Neural progenitor cell (in vitro differentiated cells): ENCODE measurements around the gene RIPK4. TPM values are rescaled to one million over a fixed set of nuclear protein-coding genes. Genes with fewer than 3 reads are reported as not detected.
A peak's percentile ranks its signal among the peaks of the same experiment; 100 is the strongest.

Experiments
- DNase-seq: peaks from one replicate; pipeline ENCODE4 v3.0.0-alpha.2; 2016; ENCODE audit warnings: low spot score
- H2AFZ ChIP-seq: fragments of 200-600 bp; sonication (generic); replicated peaks from 2 replicates; pipeline ENCODE4 v1.6.1; 2016; ENCODE audit warnings: antibody characterized with exemption
- H3F3A ChIP-seq: fragments of 200-600 bp; sonication (generic); 2 replicates; pipeline ENCODE4 v1.6.1; 2016; ENCODE audit warnings: antibody characterized with exemption, low read depth
- H3K27ac ChIP-seq: fragments of 200-600 bp; sonication (generic); 2 replicates; pipeline ENCODE4 v1.5.1; 2016; ENCODE audit warnings: mild to moderate bottlenecking
- H3K27me3 ChIP-seq: fragments of 200-600 bp; sonication (generic); 2 replicates; pipeline ENCODE4 v1.6.1; 2016; ENCODE audit warnings: mild to moderate bottlenecking, moderate library complexity
- H3K36me3 ChIP-seq: fragments of 200-600 bp; sonication (generic); 2 replicates; pipeline ENCODE4 v1.5.1; 2016
- H3K4me1 ChIP-seq: fragments of 200-600 bp; sonication (generic); 2 replicates; pipeline ENCODE4 v1.6.1; 2016; ENCODE audit warnings: mixed run types
- H3K4me2 ChIP-seq: fragments of 200-600 bp; sonication (generic); 2 replicates; pipeline ENCODE4 v1.6.1; 2016
- H3K4me3 ChIP-seq: fragments of 200-600 bp; sonication (generic); 2 replicates; pipeline ENCODE4 v1.5.1; 2016
- H3K79me2 ChIP-seq: fragments of 200-600 bp; sonication (generic); 2 replicates; pipeline ENCODE4 v1.6.1; 2016; ENCODE audit warnings: low read depth
- H3K9ac ChIP-seq: fragments of 200-600 bp; sonication (generic); 2 replicates; pipeline ENCODE4 v1.6.1; 2016
- H3K9me3 ChIP-seq: fragments of 200-600 bp; sonication (generic); 2 replicates; pipeline ENCODE4 v1.5.1; 2016; ENCODE audit warnings: low read depth
- H4K20me1 ChIP-seq: fragments of 200-600 bp; sonication (generic); 2 replicates; pipeline ENCODE4 v1.6.1; 2016; ENCODE audit warnings: low read depth
- H3K27ac Mint-ChIP-seq: 3 replicates; pipeline ENCODE4 v1.8.0; 2021; ENCODE audit warnings: mixed read lengths
- H3K27me3 Mint-ChIP-seq: 2 replicates; pipeline ENCODE4 v1.8.0; 2022; ENCODE audit warnings: low read depth, mild to moderate bottlenecking, inconsistent platforms, moderate library complexity, mixed read lengths; ENCODE audit not compliant: insufficient read depth
- H3K36me3 Mint-ChIP-seq: 3 replicates; pipeline ENCODE4 v1.8.0; 2021; ENCODE audit warnings: mixed read lengths
- H3K4me1 Mint-ChIP-seq: 3 replicates; pipeline ENCODE4 v1.8.0; 2021; ENCODE audit warnings: mixed read lengths
- H3K4me3 Mint-ChIP-seq: 3 replicates; pipeline ENCODE4 v1.8.0; 2021; ENCODE audit warnings: mild to moderate bottlenecking, moderate library complexity, mixed read lengths
- H3K9me3 Mint-ChIP-seq: 3 replicates; pipeline ENCODE4 v1.8.0; 2020; ENCODE audit warnings: mixed read lengths
- EZH2 ChIP-seq: fragments of 200-600 bp; sonication (generic); IDR thresholded peaks from 2 replicates; pipeline ENCODE4 v1.6.1; 2017; ENCODE audit warnings: antibody characterized with exemption, mild to moderate bottlenecking, moderate library complexity
- EZH2phosphoT487 ChIP-seq: fragments of 200-600 bp; sonication (generic); IDR thresholded peaks from 2 replicates; pipeline ENCODE4 v1.6.1; 2017; ENCODE audit warnings: antibody characterized with exemption
- total RNA-seq: library from RNA; depleted of rRNA; stranded (reverse); fragments of >200 nt; gene quantifications from 2 replicates; pipeline ENCODE4 v1.2.3, GENCODE V29; 2015; ENCODE audit warnings: low replicate concordance
- TF ChIP-seq, protein P1 (sequence below): fragments of 200-600 bp; sonication (generic); IDR thresholded peaks from 2 replicates; pipeline ENCODE4 v1.5.1; 2017; ENCODE audit warnings: antibody characterized with exemption, mild to moderate bottlenecking

RIPK4 gene
- total RNA-seq, 1 donor from 2014 or later: 1.3 TPM

- H3K36me3 ChIP-seq: no peaks in the 10 kb centered on the region
- H3K27ac Mint-ChIP-seq: no peak overlapping the region
- H3K4me3 Mint-ChIP-seq: no peak overlapping the region
- no peak overlapping the region for H3K4me2 ChIP-seq
- H3K36me3 Mint-ChIP-seq: peaks cover 2% of the 10 kb centered on the region
- no peak overlapping the region for H3K9ac ChIP-seq
- no peaks in the 10 kb centered on the region for H3K9me3 ChIP-seq
- H4K20me1 ChIP-seq: peaks cover 31% of the 10 kb centered on the region
- peaks cover 82% of the 10 kb centered on the region for H3K27me3 ChIP-seq
- no peak overlapping the region for H3K27ac ChIP-seq
- peaks cover 2% of the 10 kb centered on the region for H3K9me3 Mint-ChIP-seq
- no peak overlapping the region for H2AFZ ChIP-seq
- H3K27me3 Mint-ChIP-seq: peaks cover 59% of the 10 kb centered on the region
- H3K4me3 ChIP-seq: no peak overlapping the region
- H3K4me1 Mint-ChIP-seq: peaks cover 44% of the 10 kb centered on the region
- no peak for DNase-seq
- H3K4me1 ChIP-seq: peaks cover 40% of the 10 kb centered on the region
- H3K79me2 ChIP-seq: no peaks in the 10 kb centered on the region
- H3F3A ChIP-seq: peaks cover 13% of the 10 kb centered on the region
- TF ChIP-seq EZH2phosphoT487: no peak
- TF ChIP-seq, protein P1, sequence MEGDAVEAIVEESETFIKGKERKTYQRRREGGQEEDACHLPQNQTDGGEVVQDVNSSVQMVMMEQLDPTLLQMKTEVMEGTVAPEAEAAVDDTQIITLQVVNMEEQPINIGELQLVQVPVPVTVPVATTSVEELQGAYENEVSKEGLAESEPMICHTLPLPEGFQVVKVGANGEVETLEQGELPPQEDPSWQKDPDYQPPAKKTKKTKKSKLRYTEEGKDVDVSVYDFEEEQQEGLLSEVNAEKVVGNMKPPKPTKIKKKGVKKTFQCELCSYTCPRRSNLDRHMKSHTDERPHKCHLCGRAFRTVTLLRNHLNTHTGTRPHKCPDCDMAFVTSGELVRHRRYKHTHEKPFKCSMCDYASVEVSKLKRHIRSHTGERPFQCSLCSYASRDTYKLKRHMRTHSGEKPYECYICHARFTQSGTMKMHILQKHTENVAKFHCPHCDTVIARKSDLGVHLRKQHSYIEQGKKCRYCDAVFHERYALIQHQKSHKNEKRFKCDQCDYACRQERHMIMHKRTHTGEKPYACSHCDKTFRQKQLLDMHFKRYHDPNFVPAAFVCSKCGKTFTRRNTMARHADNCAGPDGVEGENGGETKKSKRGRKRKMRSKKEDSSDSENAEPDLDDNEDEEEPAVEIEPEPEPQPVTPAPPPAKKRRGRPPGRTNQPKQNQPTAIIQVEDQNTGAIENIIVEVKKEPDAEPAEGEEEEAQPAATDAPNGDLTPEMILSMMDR: no peak
- no peak for TF ChIP-seq EZH2
Observed at GRCh38 chr21:41769521-41769920, 2.7 kb upstream of the RIPK4 start.

- no peak overlapping the region for H2AFZ ChIP-seq
- H3K4me3 ChIP-seq: no peak overlapping the region
- DNase-seq: no peak
- H3K9me3 Mint-ChIP-seq: peaks cover 2% of the 10 kb centered on the region
- H3K27ac Mint-ChIP-seq: no peak overlapping the region
- peaks cover 2% of the 10 kb centered on the region for H3K36me3 Mint-ChIP-seq
- no peaks in the 10 kb centered on the region for H3K36me3 ChIP-seq
- peaks cover 86% of the 10 kb centered on the region for H3K27me3 ChIP-seq
- peaks cover 35% of the 10 kb centered on the region for H4K20me1 ChIP-seq
- TF ChIP-seq EZH2phosphoT487: no peak
- TF ChIP-seq, protein P1: no peak
- TF ChIP-seq EZH2: no peak
- H3K9ac ChIP-seq: no peak overlapping the region
- peaks cover 13% of the 10 kb centered on the region for H3F3A ChIP-seq
- no peaks in the 10 kb centered on the region for H3K9me3 ChIP-seq
- no peak overlapping the region for H3K27ac ChIP-seq
- no peaks in the 10 kb centered on the region for H3K79me2 ChIP-seq
- no peak overlapping the region for H3K4me3 Mint-ChIP-seq
- peak overlapping the region; percentile 64 for H3K4me2 ChIP-seq
- peaks cover 40% of the 10 kb centered on the region for H3K4me1 ChIP-seq
- peaks cover 44% of the 10 kb centered on the region for H3K4me1 Mint-ChIP-seq
- peaks cover 61% of the 10 kb centered on the region for H3K27me3 Mint-ChIP-seq
Observed at GRCh38 chr21:41769111-41769510, 2.3 kb upstream of the RIPK4 start.

GRCh38 chr21:41768437-41769042 is 1.7 kb upstream of the RIPK4 start:
- Histone ChIP-seq H3K36me3 (no peaks in the 10 kb centered on the region), H3K9ac (no peak overlapping the region), H2AFZ (no peak overlapping the region), H3K4me3 (no peak overlapping the region), H3K4me2 (peak overlapping the region; percentile 64), H3K27me3 (peaks cover 92% of the 10 kb centered on the region), H4K20me1 (peaks cover 40% of the 10 kb centered on the region), H3K9me3 (no peaks in the 10 kb centered on the region), H3K4me1 (peaks cover 43% of the 10 kb centered on the region), H3F3A (peaks cover 13% of the 10 kb centered on the region), H3K79me2 (no peaks in the 10 kb centered on the region), H3K27ac (no peak overlapping the region)
- Mint-ChIP-seq H3K4me1 (peaks cover 45% of the 10 kb centered on the region), H3K4me3 (peak overlapping the region; percentile 80), H3K27me3 (peaks cover 65% of the 10 kb centered on the region), H3K9me3 (peaks cover 2% of the 10 kb centered on the region), H3K27ac (no peak overlapping the region), H3K36me3 (peaks cover 2% of the 10 kb centered on the region)
- TF ChIP-seq, protein P1: peak; percentile 34
- peak; percentile 76 for TF ChIP-seq EZH2
- TF ChIP-seq EZH2phosphoT487: peak; percentile 76
- DNase-seq: peak; percentile 67
